Caco-2 (cell line): ENCODE data around the gene BLTP2. TPM values are rescaled to one million over a fixed set of nuclear protein-coding genes. Genes with fewer than 3 reads are reported as not detected.

ENCODE experiments used
- BruUV-seq: library from RNA; stranded (reverse); fragments of 400-500 nt; replicated peaks from 2 replicates; lab custom pipeline; 2021; lab: Mats Ljungman, UMichigan
- CTCF ChIA-PET: fragments of 300-600 bp; sonication (Branson Sonifier 250); formaldehyde crosslinking; loops from one replicate; lab custom pipeline; 2022; ENCODE audit warnings: antibody characterized with exemption; lab: Charles Lee
- POLR2A ChIA-PET: fragments of 300-600 bp; sonication (Branson Sonifier 250); formaldehyde crosslinking; loops from one replicate; lab custom pipeline; 2022; ENCODE audit warnings: antibody characterized with exemption; lab: Charles Lee
- DNase-seq, 2 experiments: peaks; one replicate each; pipeline versions ENCODE4 v3.0.0 to v3.0.0-alpha.2; 2020 to 2022
- H3K27me3 ChIP-seq: replicated peaks from 2 replicates; pipeline ENCODE4 v1.6.0; 2011; ENCODE audit warnings: low read length; ENCODE audit not compliant: control insufficient read depth, insufficient read depth
- H3K36me3 ChIP-seq: 2 replicates; pipeline ENCODE4 v1.5.1; 2011; ENCODE audit warnings: low read length; ENCODE audit not compliant: control insufficient read depth, insufficient read depth
- H3K4me1 ChIP-seq: fragments of 250-450 bp; sonication (Bioruptor Pico); 2 replicates; pipeline ENCODE4 v1.5.1; 2020; ENCODE audit warnings: mild to moderate bottlenecking
- H3K4me3 ChIP-seq: 2 replicates; pipeline ENCODE4 v1.5.1; 2011; ENCODE audit warnings: low read depth, mild to moderate bottlenecking, control low read depth, low read length
- H3K9me3 ChIP-seq: fragments of 250-450 bp; sonication (Bioruptor Pico); 2 replicates; pipeline ENCODE4 v1.5.1; 2020; ENCODE audit warnings: mild to moderate bottlenecking, moderate library complexity
- H3K27ac Mint-ChIP-seq: one replicate; pipeline ENCODE4 v1.8.0; 2022; ENCODE audit warnings: mixed read lengths; ENCODE audit not compliant: unreplicated experiment
- H3K27me3 Mint-ChIP-seq: one replicate; pipeline ENCODE4 v1.8.0; 2022; ENCODE audit warnings: mixed read lengths; ENCODE audit not compliant: insufficient read depth, unreplicated experiment
- H3K36me3 Mint-ChIP-seq: one replicate; pipeline ENCODE4 v1.8.0; 2022; ENCODE audit warnings: mild to moderate bottlenecking, mixed read lengths; ENCODE audit not compliant: insufficient read depth, unreplicated experiment
- H3K4me1 Mint-ChIP-seq: one replicate; pipeline ENCODE4 v1.8.0; 2022; ENCODE audit warnings: low read depth, mixed read lengths; ENCODE audit not compliant: unreplicated experiment
- H3K4me3 Mint-ChIP-seq: one replicate; pipeline ENCODE4 v1.8.0; 2022; ENCODE audit warnings: mild to moderate bottlenecking, moderate library complexity, mixed read lengths; ENCODE audit not compliant: unreplicated experiment
- H3K9me3 Mint-ChIP-seq: one replicate; pipeline ENCODE4 v1.8.0; 2022; ENCODE audit warnings: mixed read lengths; ENCODE audit not compliant: unreplicated experiment
- intact Hi-C: fragments of 100-400 bp; cut with micrococcal nuclease; formaldehyde crosslinking; loops from one replicate; pipeline ENCODE4 v1.10.0; 2022; ENCODE audit not compliant: unreplicated experiment
- total RNA-seq: library from RNA; stranded (reverse); gene quantifications from 2 replicates; pipeline ENCODE4 v1.2.3, GENCODE V29; 2022
- TF ChIP-seq, protein P1 (sequence below), 2 experiments: fragments of 200-600 bp in 1 of 2; IDR thresholded peaks; 1 replicate in 1 of 2; 2 replicates in 1 of 2; pipeline versions ENCODE4 v1.5.1 to v1.8.0; 2011 to 2022; ENCODE audit warnings: antibody characterized with exemption in 1 of 2, control low read depth in 1 of 2, inconsistent platforms in 1 of 2, low read depth in 1 of 2, low read length in 1 of 2, mild to moderate bottlenecking in 1 of 2, moderate library complexity in 1 of 2; ENCODE audit not compliant: insufficient read depth in 1 of 2, severe bottlenecking in 1 of 2, unreplicated experiment in 1 of 2

The BLTP2 gene
- total RNA-seq, 1 experiment from 2014 or later, result 154 TPM

DNA sequence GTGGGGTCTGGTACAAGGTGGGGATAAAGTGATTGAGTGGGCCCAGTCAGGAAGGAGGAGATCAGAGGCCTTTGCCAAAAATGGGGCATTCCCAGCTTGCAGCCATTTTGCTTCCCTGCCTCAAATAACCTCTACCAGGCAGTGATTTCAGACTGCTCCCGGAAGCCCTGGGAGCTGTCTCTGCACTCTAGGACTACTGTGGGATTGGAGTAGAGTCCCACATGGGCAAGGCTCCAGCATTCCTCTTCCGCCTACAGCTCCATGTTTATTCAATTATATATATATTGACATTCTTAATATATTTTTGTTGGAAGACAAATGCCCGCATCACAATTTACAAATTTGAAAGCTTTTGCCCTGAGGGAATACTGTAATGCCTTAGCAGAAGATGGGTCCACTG, 30.5 kb upstream of the BLTP2 start:
- Histone ChIP-seq H3K27me3 (no peaks in the 10 kb centered on the region), H3K9me3 (no peaks in the 10 kb centered on the region), H3K36me3 (peaks cover 18% of the 10 kb centered on the region), H3K4me3 (no peak overlapping the region), H3K4me1 (no peaks in the 10 kb centered on the region)
- Mint-ChIP-seq H3K4me3 (no peak overlapping the region), H3K36me3 (peaks cover 98% of the 10 kb centered on the region), H3K27ac (no peak overlapping the region), H3K27me3 (no peaks in the 10 kb centered on the region), H3K9me3 (no peaks in the 10 kb centered on the region), H3K4me1 (no peaks in the 10 kb centered on the region)
- POLR2A ChIA-PET, result interaction anchor here (0.9 to 1.1 kb wide), 2 partner anchors 13 to 30 kb away, joined by 3 to 5 read pairs; partner anchors contain the start of genes BLTP2, SDF2 and SUPT6H
- no peak for DNase-seq
- CTCF ChIA-PET, result interaction anchor here (0.7 to 2.1 kb wide), 3 partner anchors 28 to 57 kb away, joined by 3 to 11 read pairs (median 8); partner anchors contain the start of gene BLTP2
- intact Hi-C loops, result no loop called here
- TF ChIP-seq, protein P1, sequence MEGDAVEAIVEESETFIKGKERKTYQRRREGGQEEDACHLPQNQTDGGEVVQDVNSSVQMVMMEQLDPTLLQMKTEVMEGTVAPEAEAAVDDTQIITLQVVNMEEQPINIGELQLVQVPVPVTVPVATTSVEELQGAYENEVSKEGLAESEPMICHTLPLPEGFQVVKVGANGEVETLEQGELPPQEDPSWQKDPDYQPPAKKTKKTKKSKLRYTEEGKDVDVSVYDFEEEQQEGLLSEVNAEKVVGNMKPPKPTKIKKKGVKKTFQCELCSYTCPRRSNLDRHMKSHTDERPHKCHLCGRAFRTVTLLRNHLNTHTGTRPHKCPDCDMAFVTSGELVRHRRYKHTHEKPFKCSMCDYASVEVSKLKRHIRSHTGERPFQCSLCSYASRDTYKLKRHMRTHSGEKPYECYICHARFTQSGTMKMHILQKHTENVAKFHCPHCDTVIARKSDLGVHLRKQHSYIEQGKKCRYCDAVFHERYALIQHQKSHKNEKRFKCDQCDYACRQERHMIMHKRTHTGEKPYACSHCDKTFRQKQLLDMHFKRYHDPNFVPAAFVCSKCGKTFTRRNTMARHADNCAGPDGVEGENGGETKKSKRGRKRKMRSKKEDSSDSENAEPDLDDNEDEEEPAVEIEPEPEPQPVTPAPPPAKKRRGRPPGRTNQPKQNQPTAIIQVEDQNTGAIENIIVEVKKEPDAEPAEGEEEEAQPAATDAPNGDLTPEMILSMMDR (IDR thresholded peaks at IDR 0.05; ENCODE audit: insufficient read depth in 1 of 2, low read depth in 1 of 2, low read length in 1 of 2, severe bottlenecking in 1 of 2, unreplicated experiment in 1 of 2), result no peak
- no TSS peak for BruUV-seq

DNA sequence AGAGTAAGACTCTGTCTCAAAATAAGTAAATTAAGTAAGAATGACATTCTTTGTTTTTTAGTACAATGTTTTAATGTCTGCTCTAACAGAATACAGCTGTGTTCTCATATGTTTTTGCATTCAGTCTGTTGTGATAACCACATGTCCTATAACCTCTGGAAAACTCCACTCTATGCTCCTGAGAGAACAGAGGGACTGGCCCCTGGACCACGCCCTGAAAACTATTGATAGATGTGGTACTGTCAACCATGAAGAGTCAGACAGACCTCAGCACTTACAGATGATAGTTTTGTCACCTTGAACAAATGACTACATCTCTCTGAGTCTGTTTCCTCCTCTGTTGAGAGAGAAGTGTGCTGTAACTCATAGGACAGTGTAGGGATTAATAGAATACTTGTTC, 25.0 kb upstream of the BLTP2 start:
- ChIA-PET CTCF (no interaction called here), POLR2A (no interaction called here)
- no peaks in the 10 kb centered on the region for H3K9me3 ChIP-seq
- H3K4me1 ChIP-seq, result no peaks in the 10 kb centered on the region
- H3K4me1 Mint-ChIP-seq, result peaks cover 4% of the 10 kb centered on the region
- no peaks in the 10 kb centered on the region for H3K9me3 Mint-ChIP-seq
- peaks cover 3% of the 10 kb centered on the region for H3K36me3 ChIP-seq
- BruUV-seq, result no TSS peak
- no peak overlapping the region for H3K27ac Mint-ChIP-seq
- DNase-seq, result no peak
- intact Hi-C loops, result no loop called here
- no peak overlapping the region for H3K4me3 ChIP-seq
- H3K27me3 Mint-ChIP-seq, result no peaks in the 10 kb centered on the region
- H3K27me3 ChIP-seq, result no peaks in the 10 kb centered on the region
- peaks cover 60% of the 10 kb centered on the region for H3K36me3 Mint-ChIP-seq
- no peak overlapping the region for H3K4me3 Mint-ChIP-seq
- TF ChIP-seq, protein P1 (IDR thresholded peaks at IDR 0.05; ENCODE audit: insufficient read depth in 1 of 2, low read depth in 1 of 2, low read length in 1 of 2, severe bottlenecking in 1 of 2, unreplicated experiment in 1 of 2), result no peak

DNA sequence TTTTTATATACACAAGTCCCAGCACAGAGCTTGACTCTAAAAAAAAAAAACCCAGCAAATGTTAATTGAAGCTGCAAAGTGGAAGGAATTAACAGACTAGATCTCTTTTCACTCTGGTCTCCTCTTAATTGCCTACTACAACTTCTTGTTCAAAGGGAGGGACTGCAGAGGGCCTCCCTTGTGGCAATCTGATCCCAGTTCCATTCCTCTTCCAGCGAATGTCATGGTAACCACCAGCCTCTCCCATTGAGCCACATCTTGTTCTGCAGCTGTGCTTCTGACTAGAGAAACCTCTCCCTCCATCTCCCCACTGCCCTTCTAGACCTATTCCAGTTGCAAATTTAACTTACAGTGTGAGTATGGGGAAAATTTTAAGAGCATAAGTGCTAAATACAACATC, 22.9 kb upstream of the BLTP2 start:
- peaks cover 5% of the 10 kb centered on the region; the same call in 1 of the 2 replicates for H3K4me1 ChIP-seq
- Mint-ChIP-seq H3K27me3 (no peaks in the 10 kb centered on the region), H3K36me3 (peaks cover 59% of the 10 kb centered on the region), H3K4me1 (peaks cover 24% of the 10 kb centered on the region), H3K9me3 (no peaks in the 10 kb centered on the region), H3K27ac (no peak overlapping the region), H3K4me3 (no peak overlapping the region)
- ChIA-PET CTCF (no interaction called here), POLR2A (no interaction called here)
- no peak overlapping the region for H3K4me3 ChIP-seq
- H3K9me3 ChIP-seq, result no peaks in the 10 kb centered on the region
- TF ChIP-seq, protein P1 (IDR thresholded peaks at IDR 0.05; ENCODE audit: insufficient read depth in 1 of 2, low read depth in 1 of 2, low read length in 1 of 2, severe bottlenecking in 1 of 2, unreplicated experiment in 1 of 2), result no peak
- BruUV-seq, result no TSS peak
- no peak for DNase-seq
- intact Hi-C loops, result no loop called here
- H3K36me3 ChIP-seq, result peaks cover 2% of the 10 kb centered on the region
- no peaks in the 10 kb centered on the region for H3K27me3 ChIP-seq
